Activated gamma-delta T cell treated with anti-CD3 and anti-CD28 coated beads, Interleukin-2, amount 50 U/mL, for 16 hours (primary cell): ENCODE measurements around the gene FAM237A.
A peak's percentile ranks its signal among the peaks of the same experiment; 100 is the strongest.

Experiments used
- DNase-seq: peaks from one replicate; pipeline ENCODE4 v3.0.0-alpha.2; 2020; ENCODE audit warnings: low read depth

Gene FAM237A

GRCh38 chr2:206692971-206693370 lies 50.7 kb downstream of the FAM237A start:
- no peak for DNase-seq

- peak; percentile 4 for DNase-seq
These were observed 51.3 kb downstream of the FAM237A start for GRCh38 chr2:206693399-206694137.

- DNase-seq: no peak
These were observed 54.6 kb downstream of the FAM237A start for GRCh38 chr2:206696910-206697309.

GRCh38 chr2:206698811-206699210 lies 56.5 kb downstream of the FAM237A start:
- DNase-seq: no peak
